ENCODE results near the gene FSTL5.

FSTL5 gene

DNA sequence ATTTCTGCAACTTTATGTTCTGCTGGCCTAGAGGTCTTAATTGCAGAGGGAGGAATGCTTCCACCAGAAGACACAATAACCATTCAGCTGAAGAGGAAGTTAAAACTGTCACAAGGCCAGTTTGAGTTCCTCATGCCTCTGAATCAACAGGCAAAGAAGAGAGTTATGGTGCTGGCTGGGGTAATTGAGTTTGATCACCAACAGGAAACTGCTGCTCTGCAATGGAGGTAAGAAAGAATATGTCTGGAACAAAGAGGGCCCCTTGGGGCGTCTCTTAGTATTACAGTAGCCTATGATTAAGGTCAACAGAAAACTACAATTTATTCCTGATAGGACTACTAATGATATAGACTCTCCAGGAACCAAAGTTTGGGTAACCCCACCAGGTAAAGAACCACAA lies 744.0 kb downstream of the FSTL5 start:
- no peak for DNase-seq

DNA sequence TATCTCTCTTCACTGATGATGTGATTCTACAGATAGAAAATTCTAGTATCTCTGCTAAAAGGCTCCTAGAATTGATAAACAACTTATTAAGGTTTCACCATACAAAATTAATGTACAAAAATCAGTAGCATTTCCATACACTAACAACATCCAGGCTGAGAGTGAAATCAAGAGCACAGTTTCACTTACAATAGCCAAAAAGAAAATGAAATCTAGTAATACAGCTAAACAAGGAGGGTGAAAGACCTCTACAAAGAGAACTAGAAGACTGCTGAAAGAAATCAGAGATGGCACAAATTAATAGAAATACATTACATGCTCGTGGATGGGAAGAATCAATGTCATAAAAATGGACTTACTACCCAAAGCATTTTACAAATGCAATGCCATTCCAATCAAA lies 751.9 kb downstream of the FSTL5 start:
- DNase-seq: no peak

DNA sequence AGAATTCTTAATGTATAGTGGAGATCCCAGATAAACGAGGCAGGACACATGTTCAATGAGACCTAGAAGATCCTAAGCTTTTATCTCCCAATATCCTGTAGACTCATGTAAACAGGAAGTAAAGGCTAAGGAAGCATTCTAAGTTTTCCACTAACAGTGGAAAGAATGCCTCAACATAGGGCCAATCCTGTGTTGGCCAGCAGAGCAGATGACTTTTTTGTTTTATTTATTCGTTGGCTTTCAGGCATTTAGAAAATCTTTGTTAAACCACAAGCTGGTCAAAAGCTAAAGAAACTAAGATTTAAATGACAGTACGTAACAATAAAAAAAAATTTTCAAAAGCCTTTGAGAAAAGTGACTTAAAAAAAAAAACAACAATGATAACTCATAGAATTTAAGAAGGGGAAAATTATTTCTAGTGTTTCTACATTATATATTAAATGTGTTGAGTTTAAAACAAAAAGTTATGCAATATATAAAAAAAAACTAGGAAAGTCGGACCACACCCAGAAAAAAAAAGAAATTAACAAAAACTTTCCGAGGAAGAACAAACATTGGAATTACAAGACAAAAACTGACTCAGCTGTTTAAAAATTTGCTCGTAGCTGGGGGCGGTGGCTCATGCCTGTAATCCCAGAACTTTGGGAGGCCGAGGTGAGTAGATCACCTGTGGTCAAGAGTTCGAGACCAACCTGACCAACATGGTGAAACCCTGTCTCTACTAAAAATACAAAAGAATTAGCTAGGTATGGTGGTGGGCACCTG lies 759.3 kb downstream of the FSTL5 start:
- DNase-seq: no peak

DNA sequence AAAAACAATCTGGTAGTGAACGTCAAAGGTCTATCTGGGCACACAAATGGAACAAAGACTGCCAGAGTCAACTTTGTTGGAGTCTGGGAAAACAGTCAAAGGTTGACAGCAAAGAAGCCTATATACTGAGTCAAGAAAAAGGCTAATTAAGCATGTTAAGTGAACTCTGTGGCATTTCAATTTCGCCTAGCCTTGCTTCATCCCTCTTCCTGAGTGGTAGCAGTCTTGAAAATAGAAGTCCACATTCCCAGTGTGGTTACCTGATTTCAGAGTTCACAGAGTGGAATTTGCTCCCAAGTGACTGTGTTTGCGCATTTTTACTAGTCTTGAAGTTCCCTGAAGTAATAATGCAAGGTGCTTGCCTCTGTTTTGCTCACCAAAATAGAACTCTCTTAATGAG lies 760.0 kb downstream of the FSTL5 start:
- no peak for DNase-seq

DNA sequence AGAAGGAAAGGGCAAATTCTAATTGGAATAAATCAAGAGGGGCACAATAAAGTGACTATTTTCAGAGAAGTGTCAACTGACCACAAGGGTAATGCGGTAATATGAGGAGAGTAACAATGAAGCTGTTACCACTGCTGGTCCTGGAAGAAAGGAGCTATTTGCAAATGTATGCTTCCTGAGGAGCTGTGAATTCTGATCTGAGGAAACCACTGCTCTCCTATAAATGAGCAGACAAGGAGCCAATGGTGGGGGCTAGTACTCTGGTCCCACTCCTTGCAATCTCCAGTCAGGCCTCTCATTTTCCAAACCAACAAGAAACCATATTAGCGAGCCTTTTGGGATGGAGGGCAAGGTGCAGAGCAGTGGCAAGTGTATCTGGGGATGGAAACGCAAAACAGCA lies 770.2 kb downstream of the FSTL5 start:
- DNase-seq: no peak

DNA sequence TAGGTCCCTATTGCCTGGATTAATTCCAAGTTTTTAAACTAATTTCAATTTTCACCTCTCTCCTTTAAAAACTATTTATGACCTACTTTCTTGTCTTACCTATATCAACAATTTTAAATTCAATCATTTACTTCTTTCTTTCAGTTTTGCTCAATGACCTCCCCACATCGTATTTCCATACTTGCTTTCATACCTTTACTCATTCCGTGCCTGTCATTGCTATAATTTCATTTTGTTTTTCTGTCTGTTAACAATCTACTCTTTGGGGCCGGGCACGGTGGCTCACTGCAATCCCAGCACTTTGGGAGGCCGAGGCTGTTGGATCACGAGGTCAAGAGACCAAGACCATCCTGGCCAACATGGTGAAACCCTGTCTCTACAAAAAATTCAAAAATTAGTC lies 781.1 kb downstream of the FSTL5 start:
- no peak for DNase-seq

DNA sequence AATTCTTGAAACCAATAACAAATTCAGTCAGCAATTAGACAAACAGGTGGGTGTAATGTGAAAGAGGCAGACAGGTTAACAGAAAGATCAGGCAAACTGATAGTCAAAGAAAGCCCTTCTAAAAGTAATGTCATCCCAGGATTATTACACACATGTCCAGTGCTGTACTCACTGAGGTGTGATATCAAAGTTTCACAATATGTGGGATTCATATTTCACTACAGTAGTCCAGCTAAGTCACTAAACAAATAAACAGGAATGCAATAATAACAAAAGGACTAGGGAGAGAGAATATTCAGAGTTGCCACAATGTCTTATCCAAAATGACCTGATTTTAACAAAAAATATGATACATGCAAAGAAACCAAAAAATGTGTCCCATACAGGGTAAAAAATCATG lies 787.5 kb downstream of the FSTL5 start:
- DNase-seq: no peak

DNA sequence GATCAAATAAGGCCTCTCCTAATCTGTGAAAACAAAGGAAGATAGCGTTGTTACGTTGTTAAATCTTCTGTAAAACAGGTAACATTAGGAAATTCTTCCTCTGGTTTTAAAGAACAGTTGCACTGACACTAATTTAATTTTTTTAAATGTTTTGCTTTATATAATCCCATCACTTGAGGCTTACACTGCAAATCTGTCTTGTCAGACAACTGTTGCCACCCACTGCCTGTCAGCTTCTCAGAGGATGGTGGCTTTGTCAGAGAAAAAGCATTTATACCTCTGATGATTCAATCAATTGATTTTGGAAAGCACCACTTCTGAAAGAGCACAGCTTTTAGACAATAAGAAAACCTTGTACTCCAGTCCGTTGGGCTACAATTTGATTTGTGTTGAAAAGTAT lies 799.1 kb downstream of the FSTL5 start:
- DNase-seq: no peak

DNA sequence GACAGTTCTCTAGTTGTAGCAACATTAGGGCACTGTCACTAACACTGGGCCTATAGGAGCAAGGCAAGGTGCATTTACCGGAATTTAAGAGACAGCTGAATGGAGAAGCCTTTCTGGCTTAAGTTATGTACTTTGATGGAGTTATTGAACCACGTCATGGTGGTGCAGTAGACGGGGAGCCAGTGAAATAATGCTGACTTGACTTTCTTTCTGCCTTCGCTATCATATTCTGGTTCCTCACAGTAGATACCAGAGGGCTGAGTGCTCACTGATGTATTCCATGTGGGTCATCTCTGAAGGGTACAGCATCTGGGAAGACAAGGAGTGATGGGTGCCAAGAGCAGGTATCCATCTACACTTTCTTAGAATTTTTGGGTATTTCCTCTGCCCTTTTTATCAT lies 802.8 kb downstream of the FSTL5 start:
- DNase-seq: no peak

DNA sequence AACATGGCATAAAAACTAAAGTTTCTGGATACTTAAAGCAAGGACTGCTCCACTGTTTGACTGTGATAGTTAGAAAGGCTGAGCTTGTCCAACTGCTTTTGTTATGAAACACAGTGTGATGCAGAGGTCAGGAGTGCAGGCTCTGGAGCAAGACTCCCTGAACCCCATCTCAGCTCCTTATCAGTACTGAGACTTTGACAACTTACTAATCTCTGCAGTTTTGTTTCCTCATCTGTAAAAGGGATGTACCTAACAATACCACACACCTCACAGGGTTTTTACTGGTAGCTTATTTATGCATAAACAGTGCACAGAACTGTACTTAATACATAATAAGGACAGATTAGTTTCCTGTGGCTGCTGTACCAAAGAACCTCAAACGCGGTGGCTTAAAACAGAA lies 804.3 kb downstream of the FSTL5 start:
- no peak for DNase-seq

DNA sequence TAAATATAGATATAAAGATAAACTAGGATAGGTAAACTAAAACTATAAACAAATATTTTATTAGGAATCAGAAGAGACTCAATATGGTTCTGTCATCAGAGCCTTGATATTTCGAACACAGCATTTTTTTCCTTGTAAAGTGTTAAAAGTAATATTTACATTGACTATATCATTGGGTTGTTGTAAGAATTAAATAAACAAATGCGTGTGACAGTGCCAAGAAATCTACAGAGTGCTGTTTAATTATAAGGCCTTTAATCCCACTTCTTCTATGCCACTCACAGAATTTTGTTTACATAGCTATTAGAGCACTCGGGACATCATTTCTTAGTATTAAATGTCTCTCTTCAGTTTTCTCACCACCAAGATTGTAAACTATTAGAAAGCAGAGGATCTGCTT lies 807.4 kb downstream of the FSTL5 start:
- DNase-seq: no peak

DNA sequence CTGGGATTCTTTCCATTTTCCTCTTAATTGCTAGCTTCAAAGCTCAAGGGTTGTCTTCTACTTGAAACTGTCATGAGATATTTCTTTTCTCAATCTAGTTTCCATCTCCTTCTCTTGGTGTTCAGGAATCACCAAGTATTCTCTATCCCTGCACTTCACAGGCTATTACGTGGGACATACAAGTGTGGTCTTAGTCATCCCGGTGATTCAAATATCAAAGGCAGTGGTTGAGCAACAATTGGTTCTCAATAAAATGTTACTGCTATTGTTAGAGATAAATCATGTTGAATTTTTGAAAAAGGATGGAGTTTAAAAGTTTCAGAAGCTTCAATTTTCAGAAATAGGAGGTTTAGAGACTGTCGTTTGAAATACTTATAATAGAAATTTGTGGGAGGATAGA lies 812.9 kb downstream of the FSTL5 start:
- DNase-seq: no peak

DNA sequence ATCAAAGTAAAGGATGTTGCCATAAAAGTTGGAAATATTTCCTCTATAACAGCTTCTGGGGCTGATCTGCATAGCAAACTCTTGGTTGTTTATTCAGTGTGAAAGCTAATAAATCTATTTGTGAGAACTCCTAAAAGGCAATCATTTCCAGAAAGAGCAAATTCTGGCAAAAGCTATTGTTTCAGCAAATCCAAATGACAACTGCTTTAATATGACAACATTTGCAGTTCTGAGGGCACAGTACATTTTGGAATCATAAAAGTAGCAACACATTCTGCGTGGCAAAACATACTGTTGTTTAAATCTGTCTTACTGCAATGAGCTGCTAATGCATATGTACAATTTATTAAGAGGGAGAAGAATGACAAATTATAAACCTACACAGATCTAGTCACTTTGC lies 818.1 kb downstream of the FSTL5 start:
- no peak for DNase-seq

DNA sequence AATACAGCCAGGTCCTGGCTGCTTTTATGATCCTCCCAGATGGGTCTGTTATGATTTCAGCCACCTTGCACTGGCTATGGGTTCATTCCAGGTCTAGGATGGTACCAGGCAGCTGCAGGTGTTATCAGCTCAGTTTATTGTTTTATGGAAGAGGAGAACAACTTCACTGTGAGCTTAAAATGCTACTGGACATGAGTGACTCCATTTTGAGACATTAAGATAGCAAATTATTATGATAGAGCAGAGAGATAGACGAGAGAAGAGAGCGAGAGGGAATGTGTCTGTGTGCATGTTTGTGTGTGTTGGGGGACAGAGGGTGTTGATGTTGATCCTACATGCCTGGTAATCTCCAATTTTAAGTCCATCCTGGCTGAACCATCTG lies 820.2 kb downstream of the FSTL5 start:
- DNase-seq: no peak

DNA sequence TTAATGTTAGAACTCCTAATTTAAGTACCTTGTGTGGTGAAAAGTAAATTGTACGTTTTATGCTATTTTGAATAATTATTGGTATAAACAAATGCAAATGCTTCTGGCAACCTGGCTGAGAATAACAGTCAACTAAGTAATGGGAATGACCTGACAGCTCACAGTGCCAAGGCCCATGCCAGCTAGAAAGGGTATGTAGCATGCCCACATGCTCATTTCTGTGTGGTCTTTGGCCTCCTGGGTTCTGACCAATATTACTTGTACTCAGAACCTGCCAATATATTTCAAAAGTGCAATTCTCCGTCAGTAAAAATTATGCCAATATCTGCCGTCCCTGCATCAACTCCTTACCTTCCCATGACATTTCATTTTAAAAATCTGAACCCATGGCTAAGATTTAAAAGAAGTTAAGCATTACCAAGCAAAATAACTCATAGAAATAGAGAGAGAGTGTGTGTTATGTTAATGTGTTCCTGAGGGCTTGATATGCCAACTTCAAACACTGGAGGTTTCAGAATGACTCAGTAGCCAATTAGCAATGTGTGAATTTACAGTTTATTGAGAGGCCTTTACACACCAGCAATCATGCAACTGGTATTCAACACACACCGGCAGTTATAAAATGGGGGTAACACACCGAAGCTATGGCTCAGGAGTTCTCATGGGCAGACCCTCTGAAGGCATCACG lies 820.8 kb downstream of the FSTL5 start:
- DNase-seq: no peak

DNA sequence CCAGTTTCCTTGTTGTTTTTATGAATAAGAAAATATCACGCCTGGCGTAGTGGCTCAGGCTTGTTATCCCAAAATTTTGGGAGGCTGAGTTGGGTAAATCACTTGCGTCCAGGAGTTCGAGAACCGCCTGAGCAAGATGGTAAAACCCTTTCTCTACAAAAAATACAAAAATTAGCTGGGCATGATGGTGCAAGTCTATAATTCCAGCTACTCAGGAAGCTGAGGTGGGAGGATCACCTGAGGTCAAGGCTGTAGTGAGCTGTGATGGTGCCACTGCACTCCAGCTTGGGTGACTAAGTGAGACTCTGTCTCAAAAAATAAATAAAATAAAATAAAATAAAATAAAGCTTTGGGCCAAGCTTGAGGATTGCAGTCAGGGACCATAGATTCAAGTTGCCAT lies 827.2 kb downstream of the FSTL5 start:
- DNase-seq: no peak

DNA sequence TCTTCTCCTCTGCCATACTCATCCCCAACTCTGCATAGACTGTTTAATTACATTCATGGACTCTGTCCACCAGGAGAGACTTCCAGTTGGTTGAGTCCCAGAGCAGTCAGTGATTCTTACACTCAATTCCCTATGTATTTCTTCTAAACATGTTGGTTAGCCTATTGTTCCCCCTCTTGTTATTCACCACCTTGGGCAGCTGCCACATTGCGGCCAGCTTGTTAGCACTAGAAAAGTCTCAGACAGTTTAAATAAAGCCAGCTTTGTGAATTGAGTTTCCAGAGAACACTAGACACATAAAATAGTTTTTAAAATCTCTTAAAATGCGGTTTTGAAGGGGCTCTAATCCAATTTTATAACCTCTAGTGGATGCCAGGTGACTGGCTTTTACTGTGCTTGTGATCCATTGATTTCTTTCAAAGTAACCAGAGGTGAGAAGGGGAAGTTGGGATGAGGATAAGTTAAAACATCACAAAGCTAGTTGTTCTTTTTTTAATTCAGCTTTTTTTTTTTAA lies 827.7 kb downstream of the FSTL5 start:
- DNase-seq: no peak
